HepG2 (cell line): Measurements from ENCODE around the gene RAD54L2. TPM values are rescaled to one million over a fixed set of nuclear protein-coding genes. Genes with fewer than 3 reads are reported as not detected.
A peak's percentile ranks its signal among the peaks of the same experiment; 100 is the strongest.

Source experiments
- ELF4 ChIP-seq: sonication (generic); formaldehyde crosslinking; IDR thresholded peaks from 2 replicates; pipeline ENCODE4 v1.5.0; 2020; ENCODE audit warnings: missing genetic modification reagents, mild to moderate bottlenecking, moderate library complexity, borderline replicate concordance
- ETV6 ChIP-seq: sonication (generic); formaldehyde crosslinking; conservative IDR thresholded peaks from 2 replicates; pipeline ENCODE4 v1.4.0; 2020; ENCODE audit warnings: missing genetic modification reagents
- GABPB1 ChIP-seq: IDR thresholded peaks from 2 replicates; pipeline ENCODE4 v1.6.1; 2016; ENCODE audit warnings: mild to moderate bottlenecking, missing genetic modification reagents, moderate library complexity, missing compliant biosample characterization
- HMGXB3 ChIP-seq: sonication (generic); formaldehyde crosslinking; IDR thresholded peaks from 2 replicates; pipeline ENCODE4 v1.4.0; 2020; ENCODE audit warnings: missing genetic modification reagents, borderline replicate concordance
- MBNL3 ChIP-seq: fragments of 250-450 bp; sonication (Bioruptor Pico); conservative IDR thresholded peaks from 2 replicates; pipeline ENCODE4 v1.8.0; 2022; ENCODE audit warnings: mild to moderate bottlenecking, inconsistent platforms
- MLX ChIP-seq: IDR thresholded peaks from 2 replicates; pipeline ENCODE4 v1.6.1; 2016
- NPAS2 ChIP-seq: sonication (generic); formaldehyde crosslinking; IDR thresholded peaks from 2 replicates; pipeline ENCODE4 v1.8.0; 2022; ENCODE audit warnings: mild to moderate bottlenecking, missing genetic modification reagents, borderline replicate concordance
- SIN3B ChIP-seq: fragments of 150-350 bp; IDR thresholded peaks from 2 replicates; pipeline ENCODE4 v1.6.1; 2014; ENCODE audit warnings: low read length
- SOX5 ChIP-seq: IDR thresholded peaks from 2 replicates; pipeline ENCODE4 v1.6.1; 2016; ENCODE audit warnings: borderline replicate concordance
- SRSF1 ChIP-seq: fragments of 200-400 bp; formaldehyde crosslinking; optimal IDR thresholded peaks from 2 replicates; pipeline ENCODE3; 2017; ENCODE audit warnings: mild to moderate bottlenecking, low read depth, low read length, moderate library complexity
- THAP7 ChIP-seq: sonication (generic); formaldehyde crosslinking; IDR thresholded peaks from 2 replicates; pipeline ENCODE4 v1.8.1; 2023; ENCODE audit warnings: mild to moderate bottlenecking, missing genetic modification reagents
- ZBTB37 ChIP-seq: sonication (generic); formaldehyde crosslinking; IDR thresholded peaks from 2 replicates; pipeline ENCODE4 v1.4.0; 2020; ENCODE audit warnings: mild to moderate bottlenecking, missing genetic modification reagents
- ZBTB44 ChIP-seq: sonication (generic); formaldehyde crosslinking; IDR thresholded peaks from 2 replicates; pipeline ENCODE4 v1.4.0; 2020; ENCODE audit warnings: missing genetic modification reagents
- ZNF878 ChIP-seq: sonication (generic); formaldehyde crosslinking; IDR thresholded peaks from 2 replicates; pipeline ENCODE4 v1.8.1; 2023; ENCODE audit warnings: mild to moderate bottlenecking, missing genetic modification reagents, moderate library complexity
- ZSCAN5A ChIP-seq: sonication (generic); formaldehyde crosslinking; IDR thresholded peaks from 2 replicates; pipeline ENCODE4 v1.8.0; 2022; ENCODE audit warnings: mild to moderate bottlenecking, missing genetic modification reagents, borderline replicate concordance
- polyA plus RNA-seq, 8 experiments: library from polyadenylated mRNA; depleted of rRNA in 3 of 8; stranded (reverse) in 7 of 8; unstranded in 1 of 8; fragments of >200 nt; fragmentation: Illumina TruSeq in 4 of 8; extraction: Trizol in 4 of 8; gene quantifications; 2 replicates each; pipeline versions ENCODE4 v1.2.1 to v1.2.3, GENCODE V29; 2011 to 2016; ENCODE audit warnings: low read depth in 4 of 8, missing spikeins in 1 of 8, mixed read lengths in 1 of 8; ENCODE audit not compliant: insufficient read depth in 1 of 8
- total RNA-seq, 5 experiments: library from RNA; depleted of rRNA; stranded (reverse); fragments of >200 nt; fragmentation: Illumina TruSeq; extraction: Trizol; gene quantifications; 2 replicates each; pipeline ENCODE4 v1.2.3, GENCODE V29; 2016; ENCODE audit warnings: low read depth in 1 of 5

Gene RAD54L2
- total and polyA plus RNA-seq, 2 of the 13 experiments (the other 11 are each of a cell fraction or from before 2014, with no cell fraction given), result 5.5 to 14.8 TPM

GRCh38 chr3:51538459-51539290 is at the start of gene RAD54L2 (continued):
- TF ChIP-seq HMGXB3 (CRISPR knock-in tag) (peak; percentile 82; the same call in 1 of the 2 replicates), ZNF878 (CRISPR knock-in tag) (no peak), ELF4 (CRISPR knock-in tag) (no peak), ZBTB37 (CRISPR knock-in tag) (no peak), GABPB1 (CRISPR knock-in tag) (peak; percentile 95), MLX (CRISPR knock-in tag) (0 out of 2 replicates have a peak, but pooled peaks have one; percentile 62), SOX5 (CRISPR knock-in tag) (peak; percentile 58; the same call in 1 of the 2 replicates), ETV6 (CRISPR knock-in tag) (peak; percentile 97), SIN3B (peak; percentile 92), ZSCAN5A (CRISPR knock-in tag) (peak; percentile 97), SRSF1 (peak; percentile 42), NPAS2 (CRISPR knock-in tag) (no peak), MBNL3 (CRISPR knock-in tag) (no peak), ZBTB44 (CRISPR knock-in tag) (peak; percentile 92; the same call in 1 of the 2 replicates), THAP7 (CRISPR knock-in tag) (peak; percentile 95)
